GM10248 (cell line): ENCODE data around the gene STK39.

Source experiments
- CTCF ChIA-PET: fragments of 300-600 bp; sonication (Branson Sonifier 250); formaldehyde crosslinking; extraction: SDS; loops from one replicate; lab custom pipeline; 2021; ENCODE audit warnings: antibody characterized with exemption; lab: Yijun Ruan, JAX
- POLR2A ChIA-PET: fragments of 350-650 bp; sonication (Branson Sonifier 250); formaldehyde crosslinking; extraction: SDS; loops from one replicate; lab custom pipeline; 2020; ENCODE audit warnings: antibody characterized with exemption; lab: Yijun Ruan, JAX
- DNase-seq: peaks from one replicate; pipeline ENCODE4 v3.0.0; 2012; ENCODE audit errors: extremely low spot score
- TF ChIP-seq, protein P1 (sequence below): IDR thresholded peaks from 2 replicates; pipeline ENCODE4 v1.5.1; 2012; ENCODE audit warnings: mild to moderate bottlenecking, low read depth; ENCODE audit errors: extremely low read depth, missing control alignments, control extremely low read depth

The STK39 gene

DNA sequence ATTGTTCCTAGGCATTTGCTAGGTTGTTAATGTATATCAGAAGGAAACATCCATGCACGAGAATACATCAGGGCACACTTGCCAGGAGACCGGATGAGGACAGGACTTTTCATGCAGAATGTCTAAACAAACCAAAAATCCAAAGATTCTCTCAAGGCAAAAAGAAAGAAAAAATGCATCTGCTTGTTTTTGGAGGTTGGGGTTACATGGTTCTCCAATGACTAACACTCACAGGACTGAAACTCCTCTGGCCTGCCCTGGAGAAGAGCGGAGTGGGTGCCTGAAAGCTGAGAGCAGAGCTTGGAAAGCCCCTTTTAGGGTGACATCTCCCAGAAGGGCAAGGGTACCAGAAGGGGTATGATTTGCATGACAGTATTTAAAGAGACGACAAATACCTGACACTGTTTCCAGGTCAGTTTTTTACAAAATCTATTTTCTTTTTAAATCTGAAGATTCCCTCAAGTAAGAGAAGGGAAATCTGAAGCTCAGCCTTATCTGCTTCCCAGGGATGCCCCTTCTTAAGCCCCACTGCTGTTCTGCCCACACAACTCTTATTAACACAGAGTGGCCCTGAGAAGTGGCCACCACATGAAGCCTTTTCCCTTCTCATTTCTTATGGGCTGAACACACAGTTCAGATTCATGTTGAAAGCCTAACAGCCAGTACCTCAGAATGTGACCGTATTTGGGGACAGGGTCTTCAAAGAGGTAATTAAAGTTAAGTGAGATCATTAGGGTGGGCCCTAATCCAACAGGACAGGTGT, 216.4 kb downstream of the STK39 start:
- TF ChIP-seq, protein P1, sequence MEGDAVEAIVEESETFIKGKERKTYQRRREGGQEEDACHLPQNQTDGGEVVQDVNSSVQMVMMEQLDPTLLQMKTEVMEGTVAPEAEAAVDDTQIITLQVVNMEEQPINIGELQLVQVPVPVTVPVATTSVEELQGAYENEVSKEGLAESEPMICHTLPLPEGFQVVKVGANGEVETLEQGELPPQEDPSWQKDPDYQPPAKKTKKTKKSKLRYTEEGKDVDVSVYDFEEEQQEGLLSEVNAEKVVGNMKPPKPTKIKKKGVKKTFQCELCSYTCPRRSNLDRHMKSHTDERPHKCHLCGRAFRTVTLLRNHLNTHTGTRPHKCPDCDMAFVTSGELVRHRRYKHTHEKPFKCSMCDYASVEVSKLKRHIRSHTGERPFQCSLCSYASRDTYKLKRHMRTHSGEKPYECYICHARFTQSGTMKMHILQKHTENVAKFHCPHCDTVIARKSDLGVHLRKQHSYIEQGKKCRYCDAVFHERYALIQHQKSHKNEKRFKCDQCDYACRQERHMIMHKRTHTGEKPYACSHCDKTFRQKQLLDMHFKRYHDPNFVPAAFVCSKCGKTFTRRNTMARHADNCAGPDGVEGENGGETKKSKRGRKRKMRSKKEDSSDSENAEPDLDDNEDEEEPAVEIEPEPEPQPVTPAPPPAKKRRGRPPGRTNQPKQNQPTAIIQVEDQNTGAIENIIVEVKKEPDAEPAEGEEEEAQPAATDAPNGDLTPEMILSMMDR: no peak
- peak; percentile 17 for DNase-seq
- ChIA-PET CTCF (no interaction called here), POLR2A (no interaction called here)

GRCh38 chr2:168029071-168029470, 218.3 kb downstream of the STK39 start:
- TF ChIP-seq, protein P1: no peak
- POLR2A ChIA-PET: no interaction called here
- CTCF ChIA-PET: no interaction called here
- DNase-seq: no peak

DNA sequence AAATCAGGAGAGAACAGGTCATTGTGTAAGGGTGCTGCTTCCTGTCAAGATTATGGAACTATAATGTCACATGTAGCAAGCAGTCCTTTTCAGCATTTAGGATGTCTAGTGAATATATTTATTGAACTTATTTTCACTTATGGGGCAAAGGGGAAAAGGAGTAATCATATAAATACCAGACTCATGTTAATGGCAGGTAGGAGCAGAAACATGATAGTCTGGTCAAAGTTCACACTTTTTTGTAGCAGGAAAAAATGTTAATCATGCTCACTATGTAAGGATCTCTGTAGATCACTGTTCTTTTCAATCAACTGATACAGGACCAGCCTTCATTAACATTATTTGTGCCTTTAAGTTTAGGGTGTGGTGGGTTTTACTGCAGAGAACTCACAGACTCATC, 219.0 kb downstream of the STK39 start:
- TF ChIP-seq, protein P1: no peak
- ChIA-PET POLR2A (no interaction called here), CTCF (no interaction called here)
- DNase-seq: no peak

GRCh38 chr2:168025487-168026202, 221.8 kb downstream of the STK39 start:
- no peak for DNase-seq
- TF ChIP-seq, protein P1: no peak
- ChIA-PET CTCF (interaction anchor here (1.0 to 1.3 kb wide), 2 partner anchors 9 to 13 kb away, joined by 3 to 4 read pairs; no protein-coding TSS in a partner anchor), POLR2A (no interaction called here)

DNA sequence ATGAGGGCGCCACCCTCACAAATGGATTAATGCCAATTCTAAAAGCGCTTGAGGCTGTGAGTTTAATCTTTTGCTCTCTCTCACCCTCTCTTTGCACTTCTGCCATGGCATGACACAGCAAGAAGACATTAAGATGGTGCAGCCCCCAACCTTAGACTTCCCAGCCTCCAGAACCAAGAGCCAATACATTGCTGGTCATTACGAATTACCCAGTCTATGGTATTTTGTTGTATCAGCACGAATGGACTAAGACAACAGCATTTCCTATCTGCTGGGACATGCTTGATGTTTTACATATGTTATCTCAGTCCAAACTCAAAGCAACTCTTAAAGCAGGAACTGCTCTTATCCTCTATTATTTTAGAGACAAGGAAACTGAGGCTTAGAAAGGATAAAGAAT, 222.9 kb downstream of the STK39 start:
- DNase-seq: no peak
- TF ChIP-seq, protein P1: no peak
- ChIA-PET POLR2A (no interaction called here), CTCF (interaction anchor here (1.2 kb wide), 1 partner anchor 8 kb away, joined by 3 read pairs; no protein-coding TSS in a partner anchor)

DNA sequence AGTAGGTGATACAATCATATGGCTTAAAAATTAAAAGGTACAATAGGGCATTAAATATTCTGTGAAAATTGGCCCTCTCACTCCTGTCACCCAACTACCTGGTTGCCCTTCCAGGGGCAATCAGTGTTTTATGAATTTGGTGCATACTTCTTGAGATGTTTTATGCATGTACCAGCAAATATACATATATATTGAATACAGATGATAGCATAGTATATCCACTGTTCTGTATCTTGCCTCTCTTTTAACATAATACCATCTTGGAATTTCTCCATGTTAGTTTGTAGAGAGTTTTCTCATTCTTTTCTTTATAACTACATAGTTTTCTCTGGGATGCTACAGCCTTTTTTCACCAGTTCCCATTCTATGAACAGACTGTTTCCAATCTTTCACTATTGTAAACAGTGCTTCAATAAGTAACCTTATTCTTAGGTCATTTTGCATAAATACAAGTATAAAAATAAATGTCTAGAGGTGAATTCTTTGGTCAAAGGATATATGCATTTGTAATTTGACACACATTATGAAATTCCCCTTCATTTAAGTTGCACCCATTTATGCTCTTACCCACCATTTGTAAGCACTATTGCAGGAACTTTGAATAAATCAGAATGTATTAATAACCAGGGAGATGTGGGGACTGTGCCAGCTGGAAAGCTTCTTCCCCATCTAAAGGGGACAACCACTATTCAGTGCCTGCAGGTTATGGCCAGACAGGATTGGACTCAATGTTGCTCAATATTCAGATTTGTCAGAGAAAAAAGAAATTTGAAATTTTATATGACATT, 225.4 kb downstream of the STK39 start:
- POLR2A ChIA-PET: no interaction called here
- DNase-seq: no peak
- CTCF ChIA-PET: interaction anchor here (1.0 kb wide), 1 partner anchor 97 kb away, joined by 3 read pairs; no protein-coding TSS in a partner anchor
- TF ChIP-seq, protein P1: no peak
